ENCODE results near the gene CD36. TPM values are rescaled to one million over a fixed set of nuclear protein-coding genes. Genes with fewer than 3 reads are reported as not detected.

CD36 gene
- total RNA-seq, 1 experiment from 2014 or later = not detected

DNA sequence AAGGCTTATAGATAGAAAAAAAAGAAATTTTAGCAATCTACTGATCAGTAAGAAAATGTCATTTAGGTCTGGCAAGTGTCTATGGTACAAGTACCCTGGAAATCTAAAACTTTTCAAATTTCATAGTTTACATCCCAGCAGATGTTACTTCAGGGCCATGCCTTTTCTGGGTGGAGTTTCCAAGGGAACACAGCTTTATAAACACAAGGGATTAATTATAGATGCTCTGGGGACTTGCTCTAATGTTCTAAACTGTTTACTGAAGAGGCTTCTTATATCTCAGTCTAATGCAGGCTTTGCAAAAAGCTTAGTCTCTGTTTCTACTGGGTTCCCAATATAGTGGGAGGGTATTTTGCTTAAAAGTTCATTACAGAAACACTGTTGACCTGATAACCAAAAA lies 3.1 kb downstream of the CD36 start:
- H4K20me1 ChIP-seq (ENCODE audit: low read length) = no peaks in the 10 kb centered on the region
- H3K4me2 ChIP-seq (ENCODE audit: low read length) = no peak overlapping the region
- no peaks in the 10 kb centered on the region for H3K9me3 ChIP-seq (ENCODE audit: low read length)
- no peak for TF ChIP-seq EZH2 (IDR thresholded peaks at IDR 0.05; ENCODE audit: low read length, unreplicated experiment)
- TF ChIP-seq, protein P1, sequence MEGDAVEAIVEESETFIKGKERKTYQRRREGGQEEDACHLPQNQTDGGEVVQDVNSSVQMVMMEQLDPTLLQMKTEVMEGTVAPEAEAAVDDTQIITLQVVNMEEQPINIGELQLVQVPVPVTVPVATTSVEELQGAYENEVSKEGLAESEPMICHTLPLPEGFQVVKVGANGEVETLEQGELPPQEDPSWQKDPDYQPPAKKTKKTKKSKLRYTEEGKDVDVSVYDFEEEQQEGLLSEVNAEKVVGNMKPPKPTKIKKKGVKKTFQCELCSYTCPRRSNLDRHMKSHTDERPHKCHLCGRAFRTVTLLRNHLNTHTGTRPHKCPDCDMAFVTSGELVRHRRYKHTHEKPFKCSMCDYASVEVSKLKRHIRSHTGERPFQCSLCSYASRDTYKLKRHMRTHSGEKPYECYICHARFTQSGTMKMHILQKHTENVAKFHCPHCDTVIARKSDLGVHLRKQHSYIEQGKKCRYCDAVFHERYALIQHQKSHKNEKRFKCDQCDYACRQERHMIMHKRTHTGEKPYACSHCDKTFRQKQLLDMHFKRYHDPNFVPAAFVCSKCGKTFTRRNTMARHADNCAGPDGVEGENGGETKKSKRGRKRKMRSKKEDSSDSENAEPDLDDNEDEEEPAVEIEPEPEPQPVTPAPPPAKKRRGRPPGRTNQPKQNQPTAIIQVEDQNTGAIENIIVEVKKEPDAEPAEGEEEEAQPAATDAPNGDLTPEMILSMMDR (conservative IDR thresholded peaks at IDR 0.05; ENCODE audit: low read depth, low read length) = no peak
- no peak for TF ChIP-seq EZH2phosphoT487 (IDR thresholded peaks at IDR 0.05; ENCODE audit: borderline replicate concordance, low read length)
- no peak overlapping the region for H2AFZ ChIP-seq (ENCODE audit: low read length)
- no peak overlapping the region for H3K27ac ChIP-seq (ENCODE audit: low read length)
- H3K36me3 ChIP-seq (ENCODE audit: low read depth, low read length) = no peaks in the 10 kb centered on the region
- no TSS peak for BruUV-seq (replicated peaks)
- H3K4me1 ChIP-seq (ENCODE audit: insufficient read depth, low read length) = peaks cover 23% of the 10 kb centered on the region
- ATAC-seq (no peak), DNase-seq (no peak)
- H3K9me2 ChIP-seq (replicated peaks; ENCODE audit: low read length) = no peaks in the 10 kb centered on the region
- CTCF ChIA-PET = interaction anchor here (0.7 kb wide), 1 partner anchor 17 kb away, joined by 5 read pairs; no protein-coding TSS in a partner anchor
- H3K4me3 ChIP-seq (ENCODE audit: low read length) = no peak overlapping the region
- no peaks in the 10 kb centered on the region for H3K27me3 ChIP-seq (ENCODE audit: low read length)
- H3K9ac ChIP-seq (ENCODE audit: low read length) = no peak overlapping the region
- intact Hi-C loops (cut with micrococcal nuclease) = loop anchor here (5.0 kb wide), 1 partner anchor 44 kb away; no protein-coding TSS in a partner anchor
- no peaks in the 10 kb centered on the region for H3K79me2 ChIP-seq (ENCODE audit: low read length)
- no peaks in the 10 kb centered on the region for H3F3A ChIP-seq (ENCODE audit: low read length, unreplicated experiment)
- POLR2A ChIA-PET (ENCODE audit: unreplicated experiment) = no interaction called here

DNA sequence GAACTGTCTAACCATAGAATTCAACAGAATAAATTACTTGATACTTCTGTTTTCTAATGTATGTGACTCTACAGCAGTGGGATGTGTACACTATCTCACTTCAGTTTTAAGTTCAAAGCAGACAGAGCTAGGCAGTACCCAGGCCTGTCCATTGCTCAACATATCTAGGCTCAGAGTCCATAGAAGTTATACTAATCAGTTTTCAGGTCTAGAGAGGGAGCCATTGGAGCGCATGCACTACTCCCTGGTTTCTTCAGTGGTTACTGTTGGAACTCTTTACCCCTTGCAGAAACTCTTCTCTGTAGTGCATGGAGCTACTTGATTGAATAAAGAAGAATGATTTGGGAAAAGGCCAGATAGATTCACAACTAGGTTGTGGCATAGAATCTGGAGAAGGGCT lies 4.4 kb downstream of the CD36 start:
- DNase-seq (no peak), ATAC-seq (no peak)
- no TSS peak for BruUV-seq (replicated peaks)
- H3K4me3 ChIP-seq (ENCODE audit: low read length) = no peak overlapping the region
- ChIA-PET POLR2A (ENCODE audit: unreplicated experiment) (no interaction called here), CTCF (no interaction called here)
- no peak overlapping the region for H2AFZ ChIP-seq (ENCODE audit: low read length)
- TF ChIP-seq EZH2 (IDR thresholded peaks at IDR 0.05; ENCODE audit: low read length, unreplicated experiment) (no peak), EZH2phosphoT487 (IDR thresholded peaks at IDR 0.05; ENCODE audit: borderline replicate concordance, low read length) (no peak)
- TF ChIP-seq, protein P1 (conservative IDR thresholded peaks at IDR 0.05; ENCODE audit: low read depth, low read length) = no peak
- H3K9me3 ChIP-seq (ENCODE audit: low read length) = no peaks in the 10 kb centered on the region
- H4K20me1 ChIP-seq (ENCODE audit: low read length) = no peaks in the 10 kb centered on the region
- H3K36me3 ChIP-seq (ENCODE audit: low read depth, low read length) = no peaks in the 10 kb centered on the region
- H3F3A ChIP-seq (ENCODE audit: low read length, unreplicated experiment) = no peaks in the 10 kb centered on the region
- no peak overlapping the region for H3K9ac ChIP-seq (ENCODE audit: low read length)
- no peaks in the 10 kb centered on the region for H3K79me2 ChIP-seq (ENCODE audit: low read length)
- no peaks in the 10 kb centered on the region for H3K27me3 ChIP-seq (ENCODE audit: low read length)
- H3K4me2 ChIP-seq (ENCODE audit: low read length) = no peak overlapping the region
- peaks cover 23% of the 10 kb centered on the region for H3K4me1 ChIP-seq (ENCODE audit: insufficient read depth, low read length)
- no peak overlapping the region for H3K27ac ChIP-seq (ENCODE audit: low read length)
- H3K9me2 ChIP-seq (replicated peaks; ENCODE audit: low read length) = no peaks in the 10 kb centered on the region
- intact Hi-C loops (cut with micrococcal nuclease) = loop anchor here (5.0 kb wide), 1 partner anchor 46 kb away; no protein-coding TSS in a partner anchor

DNA sequence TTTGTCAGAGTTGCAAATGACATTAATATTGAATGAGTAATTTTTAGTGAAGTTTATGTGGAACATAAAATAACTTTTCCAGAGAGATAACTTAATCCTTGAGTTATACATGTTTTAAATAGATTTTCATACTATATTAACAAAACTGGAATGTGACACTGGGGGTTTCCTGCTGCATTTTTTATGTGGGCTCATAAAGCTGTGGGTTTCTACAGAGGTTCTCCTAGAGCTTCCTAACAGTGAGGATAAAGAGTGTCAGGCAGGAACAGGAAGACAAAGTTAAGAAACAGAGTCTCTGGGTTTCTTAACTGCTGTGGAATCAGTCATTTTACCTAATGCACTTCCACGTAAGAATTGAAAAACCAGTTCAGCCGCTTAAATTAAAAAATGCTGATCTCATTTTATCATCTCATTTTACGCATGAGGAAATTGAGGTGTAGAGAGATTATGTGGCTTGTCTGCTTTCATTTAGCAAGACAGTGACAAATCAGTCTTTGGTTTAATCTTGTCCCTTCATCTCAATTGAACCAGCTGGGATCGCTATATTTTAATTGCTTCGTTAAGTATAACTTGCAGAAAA lies 5.0 kb downstream of the CD36 start:
- POLR2A ChIA-PET (ENCODE audit: unreplicated experiment) = no interaction called here

More for the DNA sequence above, 5.0 kb downstream of the CD36 start:
- CTCF ChIA-PET = no interaction called here
- H2AFZ ChIP-seq (ENCODE audit: low read length) = no peak overlapping the region
- no peaks in the 10 kb centered on the region for H3K9me3 ChIP-seq (ENCODE audit: low read length)
- intact Hi-C loops (cut with micrococcal nuclease) = loop anchor here (5.0 kb wide), 1 partner anchor 46 kb away; no protein-coding TSS in a partner anchor
- ATAC-seq (peak; percentile 35; the same call in 1 of the 2 replicates), DNase-seq (peak; percentile 63)
- H3K4me3 ChIP-seq (ENCODE audit: low read length) = no peak overlapping the region
- H3K27me3 ChIP-seq (ENCODE audit: low read length) = no peaks in the 10 kb centered on the region
- H3K9me2 ChIP-seq (replicated peaks; ENCODE audit: low read length) = no peaks in the 10 kb centered on the region
- H3K4me2 ChIP-seq (ENCODE audit: low read length) = peak overlapping the region; percentile 21
- H3F3A ChIP-seq (ENCODE audit: low read length, unreplicated experiment) = no peaks in the 10 kb centered on the region
- TF ChIP-seq EZH2phosphoT487 (IDR thresholded peaks at IDR 0.05; ENCODE audit: borderline replicate concordance, low read length) (no peak), EZH2 (IDR thresholded peaks at IDR 0.05; ENCODE audit: low read length, unreplicated experiment) (no peak)
- TF ChIP-seq, protein P1 (conservative IDR thresholded peaks at IDR 0.05; ENCODE audit: low read depth, low read length) = no peak
- no peak overlapping the region for H3K27ac ChIP-seq (ENCODE audit: low read length)
- no peak overlapping the region for H3K9ac ChIP-seq (ENCODE audit: low read length)
- H3K36me3 ChIP-seq (ENCODE audit: low read depth, low read length) = no peaks in the 10 kb centered on the region
- no peaks in the 10 kb centered on the region for H3K79me2 ChIP-seq (ENCODE audit: low read length)
- no peaks in the 10 kb centered on the region for H4K20me1 ChIP-seq (ENCODE audit: low read length)
- BruUV-seq (replicated peaks) = no TSS peak
- peaks cover 23% of the 10 kb centered on the region for H3K4me1 ChIP-seq (ENCODE audit: insufficient read depth, low read length)

Data from PC-3 (cell line).